NCI-H2171 treated with DMSO at 0.1 percent for 48 hours (cell line): ENCODE results near the gene OR2H1.
"Not testable (repeated sequence)": the region's sequence is repeated elsewhere in the genome, so short reads cannot be mapped to it uniquely, and the experiment has no call there.

ENCODE experiments used
- DNase-seq: peaks from one replicate; lab custom pipeline; 2025; lab: John Stamatoyannopoulos, UW

Gene OR2H1

GRCh38 chr6:29456971-29457370 is at the start of gene OR2H1, which contains the start of gene OR11A1:
Gene OR2H1, plus strand, starts transcription at chr6:29457155. Its CDS starts 4,615 bp downstream, at chr6:29461770.
Gene OR11A1, minus strand, starts transcription at chr6:29457071. Its CDS starts 29,430 bp downstream, at chr6:29427641.
- no peak for DNase-seq

- DNase-seq: no peak
Measured at GRCh38 chr6:29414588-29414987, 42.4 kb upstream of the OR2H1 start, which contains the start of gene OR12D1. Gene OR12D1, plus strand, starts transcription at chr6:29414928.

DNA sequence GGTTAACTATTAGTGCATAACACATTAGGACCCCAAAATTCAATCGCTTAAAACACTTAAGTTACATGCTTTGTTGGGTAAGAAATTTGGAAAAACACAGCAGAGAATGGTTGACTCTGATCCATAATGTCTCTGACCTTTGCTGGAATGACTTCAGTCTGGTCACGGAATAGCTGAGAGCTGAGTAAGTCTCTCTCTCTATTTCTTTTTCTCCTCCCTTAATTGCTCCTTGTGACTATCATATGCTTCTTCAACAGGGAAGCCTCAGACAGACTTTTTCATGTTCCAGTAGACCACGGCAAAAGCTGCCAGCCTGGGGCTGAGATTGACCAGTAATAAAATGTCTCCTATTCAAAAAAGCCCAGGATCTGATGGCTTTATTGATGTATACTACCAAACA is 37.4 kb upstream of the OR2H1 start:
- no peak for DNase-seq

- no peak for DNase-seq
Measured at GRCh38 chr6:29424168-29424567, 32.8 kb upstream of the OR2H1 start.

DNA sequence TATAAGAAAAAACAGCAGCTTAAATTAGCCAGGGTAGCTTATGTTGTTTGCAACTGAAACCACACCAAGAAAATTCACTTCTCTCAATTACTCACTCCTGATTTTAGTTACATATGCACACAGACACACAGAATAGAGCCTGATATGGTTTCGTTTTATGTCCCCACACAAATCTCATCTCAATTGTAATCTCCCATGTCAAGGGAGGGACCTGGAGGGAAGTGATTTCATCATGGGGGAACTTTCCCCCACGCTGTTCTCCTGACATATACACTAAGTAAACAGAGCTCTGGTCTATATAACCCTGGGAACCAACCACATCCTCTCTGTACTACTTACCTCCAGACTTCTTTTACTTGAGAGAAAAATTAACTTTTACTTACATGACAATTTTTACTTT is 32.4 kb upstream of the OR2H1 start:
- DNase-seq: no peak

DNA sequence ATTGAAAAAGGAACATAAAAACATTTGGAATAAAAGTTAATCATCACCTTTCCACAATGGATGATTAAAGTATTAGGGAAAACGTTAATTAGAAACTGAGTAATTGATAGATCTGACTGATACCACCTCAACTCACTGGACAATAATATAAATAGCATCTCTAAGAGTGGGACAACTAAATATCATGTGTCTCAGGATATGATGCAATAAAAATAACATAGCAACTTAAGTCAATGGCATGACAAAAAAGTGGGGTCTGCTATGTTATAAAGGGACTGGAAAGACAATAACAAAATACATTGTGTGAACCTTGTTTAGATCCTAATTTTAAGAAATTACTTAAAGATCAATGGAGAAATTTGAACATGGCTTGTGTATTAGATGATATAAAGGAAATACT is 31.9 kb upstream of the OR2H1 start:
- DNase-seq: no peak

DNA sequence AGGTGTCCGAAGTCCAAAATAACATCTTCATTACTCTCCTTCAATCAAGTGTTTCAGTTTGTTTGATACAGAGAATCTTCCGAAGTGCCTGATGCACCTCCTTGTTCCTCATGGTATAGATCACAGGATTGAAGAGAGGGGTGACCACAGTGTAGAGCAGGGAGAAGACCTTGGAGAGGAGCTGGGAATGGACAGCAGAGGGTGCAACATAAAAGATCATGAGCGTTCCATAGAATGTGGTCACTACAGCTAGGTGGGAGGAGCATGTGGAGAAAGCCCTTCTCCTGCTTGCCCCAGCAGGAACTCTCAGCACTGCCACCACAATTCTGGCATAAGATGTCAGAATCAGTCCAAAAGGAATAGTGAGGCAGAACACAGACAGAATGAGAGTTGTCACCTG is 30.3 kb upstream of the OR2H1 start:
- no peak for DNase-seq

GRCh38 chr6:29436730-29437129 is 20.2 kb upstream of the OR2H1 start:
- DNase-seq: not testable (repeated sequence)

- no peak for DNase-seq
Measured at GRCh38 chr6:29439006-29439405, 17.9 kb upstream of the OR2H1 start, which contains the start of gene OR10C1. Gene OR10C1, plus strand, starts transcription at chr6:29439306. Its CDS starts 710 bp downstream, at chr6:29440016.

- DNase-seq: no peak
Measured at GRCh38 chr6:29442719-29443118, 14.2 kb upstream of the OR2H1 start.

DNA sequence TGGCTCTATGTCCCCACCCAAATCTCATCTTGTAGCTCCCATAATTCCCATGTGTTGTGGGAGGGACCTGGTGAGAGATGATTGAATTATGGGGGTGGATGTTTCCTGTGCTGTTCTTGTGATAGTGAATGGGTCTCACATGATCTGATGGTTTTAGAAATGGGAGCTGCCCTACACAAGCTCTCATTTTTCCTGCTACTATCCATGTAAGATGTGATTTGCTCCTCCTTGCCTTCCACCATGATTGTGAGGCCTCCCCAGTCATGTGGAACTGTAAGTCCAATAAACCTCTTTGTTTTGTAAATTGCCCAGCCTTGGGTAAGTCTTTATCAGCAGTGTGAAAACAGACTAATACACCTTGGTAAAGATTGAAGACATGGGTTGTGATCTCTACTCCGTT is 12.9 kb upstream of the OR2H1 start:
- DNase-seq: not testable (repeated sequence)

DNA sequence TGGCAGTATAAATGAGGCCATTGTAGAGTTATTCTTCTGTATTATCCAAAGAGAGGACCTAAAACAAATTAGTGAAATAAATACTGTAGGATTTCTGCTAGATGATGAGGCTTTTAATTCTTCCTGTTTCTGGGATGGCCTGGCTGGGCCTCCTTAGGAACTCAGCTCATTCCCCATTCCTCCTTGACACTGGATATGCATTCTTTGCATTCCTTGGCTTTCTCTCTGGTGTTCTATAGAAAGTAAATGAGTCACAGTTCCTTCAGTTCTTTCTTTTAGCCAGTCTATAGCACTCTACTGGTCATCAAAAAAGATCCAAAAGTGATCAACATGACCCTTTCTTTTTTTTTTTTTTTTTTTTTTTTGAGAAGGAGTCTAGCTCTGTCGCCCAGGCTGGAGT is 9.3 kb upstream of the OR2H1 start:
- DNase-seq: no peak

GRCh38 chr6:29451471-29452193 is 5.3 kb upstream of the OR2H1 start:
- DNase-seq: no peak

GRCh38 chr6:29461021-29461814 is 4.3 kb downstream of the OR2H1 start:
- no peak for DNase-seq

DNA sequence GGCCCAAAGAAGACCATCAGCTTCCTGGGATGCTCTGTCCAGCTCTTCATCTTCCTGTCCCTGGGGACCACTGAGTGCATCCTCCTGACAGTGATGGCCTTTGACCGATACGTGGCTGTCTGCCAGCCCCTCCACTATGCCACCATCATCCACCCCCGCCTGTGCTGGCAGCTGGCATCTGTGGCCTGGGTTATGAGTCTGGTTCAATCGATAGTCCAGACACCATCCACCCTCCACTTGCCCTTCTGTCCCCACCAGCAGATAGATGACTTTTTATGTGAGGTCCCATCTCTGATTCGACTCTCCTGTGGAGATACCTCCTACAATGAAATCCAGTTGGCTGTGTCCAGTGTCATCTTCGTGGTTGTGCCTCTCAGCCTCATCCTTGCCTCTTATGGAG is 5.1 kb downstream of the OR2H1 start:
- no peak for DNase-seq

- DNase-seq: no peak
Measured at GRCh38 chr6:29465279-29465678, 8.3 kb downstream of the OR2H1 start.

DNA sequence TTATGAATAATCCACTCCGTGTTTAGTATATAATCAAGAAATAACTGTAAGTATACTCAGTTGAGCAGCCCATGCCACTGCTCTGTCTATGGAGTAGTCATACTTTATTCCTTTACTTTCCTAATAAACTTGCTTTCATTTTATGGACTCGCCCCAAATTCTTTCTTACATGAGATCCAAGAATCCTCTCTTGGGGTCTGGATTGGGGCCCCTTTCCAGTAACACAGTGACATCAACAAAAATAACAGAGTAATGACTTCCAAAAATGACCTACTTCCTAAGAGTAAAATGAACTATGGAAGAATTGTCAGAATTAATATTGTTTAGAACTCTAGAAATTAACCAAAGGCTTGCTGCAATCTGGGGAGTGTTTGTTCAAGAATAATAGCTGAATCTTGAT is 8.8 kb downstream of the OR2H1 start:
- DNase-seq: no peak

DNA sequence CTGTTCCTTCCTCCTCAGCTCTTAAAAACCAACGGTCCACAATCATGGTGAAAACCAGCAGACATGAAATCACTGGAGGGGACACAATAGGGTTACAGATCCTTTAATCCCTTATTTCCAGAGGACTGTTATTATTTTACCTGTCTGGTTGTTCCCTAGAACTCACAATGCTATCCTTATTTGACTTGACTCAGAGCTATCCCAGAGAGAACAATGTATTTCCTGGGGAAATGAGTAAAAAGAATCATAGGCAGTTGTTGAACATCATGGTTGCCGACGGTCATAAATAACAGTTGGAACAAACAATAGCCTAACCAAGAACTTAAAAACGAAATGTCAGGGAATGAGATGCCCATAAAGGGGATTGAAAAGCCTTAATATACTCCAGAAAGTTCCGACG is 9.3 kb downstream of the OR2H1 start:
- no peak for DNase-seq

GRCh38 chr6:29474996-29475395 is 18.0 kb downstream of the OR2H1 start:
- DNase-seq: no peak

GRCh38 chr6:29477923-29478450 is 21.0 kb downstream of the OR2H1 start:
- DNase-seq: no peak

- DNase-seq: no peak
Measured at GRCh38 chr6:29478740-29479139, 21.8 kb downstream of the OR2H1 start.

DNA sequence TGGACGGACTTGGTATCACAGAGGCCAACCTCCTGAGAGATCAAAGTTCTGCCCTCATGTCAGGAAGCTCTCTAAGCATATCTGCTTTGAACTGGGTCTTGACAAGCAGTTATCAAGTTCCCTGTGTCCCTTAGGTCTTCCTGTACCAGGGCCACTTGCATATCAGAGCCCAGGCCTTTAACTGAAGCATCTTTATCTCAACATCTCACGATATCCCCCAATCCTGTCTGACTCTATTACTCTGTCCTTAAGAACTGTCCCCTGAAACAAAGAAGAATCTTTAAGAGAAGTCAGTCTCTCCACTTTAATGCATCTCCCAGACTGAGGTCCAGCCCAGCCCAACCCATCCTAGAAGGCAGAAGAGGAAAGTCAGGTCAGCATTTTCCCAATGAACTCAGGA is 22.6 kb downstream of the OR2H1 start:
- no peak for DNase-seq

GRCh38 chr6:29483186-29483585 is 26.2 kb downstream of the OR2H1 start:
- DNase-seq: no peak
